HUES6 (cell line): Measurements from ENCODE around the gene PMEL.

Experiments
- H3K27ac ChIP-seq: 2 replicates; pipeline ENCODE4 v1.7.0; 2013; ENCODE audit warnings: low read depth, mild to moderate bottlenecking, low read length, inconsistent platforms
- H3K27me3 ChIP-seq: 2 replicates; pipeline ENCODE4 v1.6.1; 2013; ENCODE audit warnings: low read length; ENCODE audit not compliant: control insufficient read depth, insufficient read depth
- H3K36me3 ChIP-seq: 2 replicates; pipeline ENCODE4 v1.6.1; 2013; ENCODE audit warnings: low read length; ENCODE audit not compliant: control insufficient read depth, insufficient read depth
- H3K4me1 ChIP-seq: 2 replicates; pipeline ENCODE4 v1.6.1; 2013; ENCODE audit warnings: low read length; ENCODE audit not compliant: control insufficient read depth, insufficient read depth
- H3K4me3 ChIP-seq: 2 replicates; pipeline ENCODE4 v1.5.1; 2013; ENCODE audit warnings: low read depth, low read length
- H3K9ac ChIP-seq: one replicate; pipeline ENCODE4 v1.6.1; 2013; ENCODE audit warnings: mild to moderate bottlenecking, low read length
- H3K9me3 ChIP-seq: 2 replicates; pipeline ENCODE4 v1.6.1; 2013; ENCODE audit warnings: low read depth, low read length; ENCODE audit not compliant: control insufficient read depth, insufficient read depth

PMEL gene

DNA sequence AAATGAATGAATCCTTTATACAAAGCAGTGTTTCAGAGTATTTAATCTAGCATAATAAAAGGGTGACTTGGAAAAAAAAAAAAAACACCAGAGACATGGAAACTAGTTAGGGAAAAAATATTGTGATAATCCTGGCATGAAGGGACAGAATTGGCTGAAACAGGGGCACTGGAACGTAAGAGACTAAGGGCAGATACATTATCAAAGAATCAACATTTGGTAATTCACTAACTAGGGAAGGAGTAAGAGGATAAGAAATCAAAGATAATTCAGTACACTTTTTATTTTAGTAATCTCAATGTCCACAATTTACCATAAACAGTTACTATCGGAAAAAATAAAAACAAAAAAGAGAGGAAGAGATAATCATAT lies 56.3 kb downstream of the PMEL start:
- Histone ChIP-seq H3K4me3 (no peak overlapping the region), H3K4me1 (no peaks in the 10 kb centered on the region), H3K9ac (no peak overlapping the region), H3K27ac (no peak overlapping the region), H3K36me3 (peaks cover 16% of the 10 kb centered on the region), H3K9me3 (no peaks in the 10 kb centered on the region), H3K27me3 (no peaks in the 10 kb centered on the region)

DNA sequence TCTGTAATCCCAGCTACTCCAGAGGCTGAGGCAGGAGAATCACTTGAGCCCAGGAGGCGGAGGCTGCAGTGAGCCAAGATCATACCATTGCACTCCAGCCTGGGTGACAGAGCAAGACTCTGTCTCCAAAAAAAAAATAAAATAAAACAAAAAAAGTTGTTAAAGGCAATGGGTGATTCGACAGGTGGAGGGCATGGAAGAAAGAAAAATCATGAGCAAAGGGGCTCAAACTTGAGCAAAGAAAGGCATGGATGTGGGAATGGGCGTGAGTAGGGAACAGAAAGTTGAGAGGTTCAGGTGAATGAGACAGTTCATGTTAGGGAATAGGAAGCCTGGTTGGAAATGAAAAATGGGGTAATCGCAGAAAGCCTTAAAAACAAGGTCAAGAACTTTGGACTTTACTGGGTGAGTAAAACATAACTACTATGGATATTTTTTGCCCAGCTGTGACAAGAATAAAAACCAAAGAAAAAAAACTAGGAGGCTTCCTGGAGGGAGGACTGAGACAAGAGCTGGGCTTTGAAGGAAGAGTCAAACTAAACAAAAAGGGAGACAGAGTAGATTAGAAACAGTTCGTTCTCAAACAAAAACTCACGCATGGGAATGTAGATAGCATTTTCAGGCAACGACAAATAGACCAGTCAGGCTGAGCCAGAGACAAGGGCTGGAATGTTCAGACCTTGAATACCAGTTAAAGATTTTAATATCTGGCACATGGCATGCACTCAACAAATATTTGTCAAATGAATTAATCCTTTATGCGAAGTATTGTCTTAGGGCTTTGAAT lies 56.9 kb downstream of the PMEL start:
- H3K9ac ChIP-seq = no peak overlapping the region
- H3K27me3 ChIP-seq = no peaks in the 10 kb centered on the region
- H3K9me3 ChIP-seq = no peaks in the 10 kb centered on the region
- no peak overlapping the region for H3K4me3 ChIP-seq
- no peaks in the 10 kb centered on the region for H3K4me1 ChIP-seq
- H3K36me3 ChIP-seq = peaks cover 11% of the 10 kb centered on the region
- no peak overlapping the region for H3K27ac ChIP-seq

DNA sequence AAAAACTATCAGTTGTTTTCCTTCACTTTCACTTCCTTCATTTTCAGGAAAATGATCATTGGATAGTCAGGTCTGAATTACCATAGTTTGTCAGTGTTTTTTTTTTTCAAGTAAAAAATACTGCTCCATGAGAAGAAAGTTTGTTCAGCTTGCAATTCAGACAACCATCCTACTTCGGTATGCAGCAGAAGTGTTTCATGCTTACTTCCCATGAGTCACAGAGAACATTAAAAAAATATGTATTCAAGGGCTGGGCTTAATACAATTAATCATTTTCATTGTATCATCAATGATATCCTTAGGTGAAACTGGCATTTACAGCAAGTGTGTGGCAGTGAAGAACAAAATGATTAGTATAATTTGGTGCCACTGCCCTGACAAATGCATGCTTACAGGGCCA lies 59.8 kb downstream of the PMEL start:
- Histone ChIP-seq H3K4me1 (no peaks in the 10 kb centered on the region), H3K4me3 (no peak overlapping the region), H3K36me3 (peaks cover 24% of the 10 kb centered on the region), H3K9me3 (no peaks in the 10 kb centered on the region), H3K27ac (no peak overlapping the region), H3K9ac (no peak overlapping the region), H3K27me3 (no peaks in the 10 kb centered on the region)
